Inflammatory macrophage (primary cell): ENCODE data around the gene ABCD2.
"Not testable (repeated sequence)": the region's sequence is repeated elsewhere in the genome, so short reads cannot be mapped to it uniquely, and the experiment has no call there.

Source experiments
- DNase-seq, 2 donors: peaks; one replicate each; pipeline ENCODE4 v3.0.0-alpha.2; 2020 to 2022

Gene ABCD2

DNA sequence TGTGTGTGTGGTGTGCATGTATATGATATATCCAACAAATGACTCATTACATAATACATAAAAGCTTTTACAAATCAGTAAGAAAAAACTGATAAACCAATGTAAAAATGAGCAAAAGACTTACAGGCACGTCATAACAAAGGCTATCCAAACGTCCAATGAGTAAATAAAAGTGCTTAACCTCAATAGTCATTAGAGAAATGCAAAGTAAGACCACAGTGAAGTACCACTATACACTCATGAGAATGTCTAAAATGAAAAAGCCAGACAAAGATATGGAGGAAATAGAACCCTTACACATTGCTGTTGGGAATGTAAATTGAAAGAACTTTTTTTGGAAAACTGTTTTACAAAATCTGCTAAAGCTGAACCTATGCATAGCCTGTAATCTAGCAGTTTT is 7.8 kb downstream of the ABCD2 start:
- DNase-seq: no peak

DNA sequence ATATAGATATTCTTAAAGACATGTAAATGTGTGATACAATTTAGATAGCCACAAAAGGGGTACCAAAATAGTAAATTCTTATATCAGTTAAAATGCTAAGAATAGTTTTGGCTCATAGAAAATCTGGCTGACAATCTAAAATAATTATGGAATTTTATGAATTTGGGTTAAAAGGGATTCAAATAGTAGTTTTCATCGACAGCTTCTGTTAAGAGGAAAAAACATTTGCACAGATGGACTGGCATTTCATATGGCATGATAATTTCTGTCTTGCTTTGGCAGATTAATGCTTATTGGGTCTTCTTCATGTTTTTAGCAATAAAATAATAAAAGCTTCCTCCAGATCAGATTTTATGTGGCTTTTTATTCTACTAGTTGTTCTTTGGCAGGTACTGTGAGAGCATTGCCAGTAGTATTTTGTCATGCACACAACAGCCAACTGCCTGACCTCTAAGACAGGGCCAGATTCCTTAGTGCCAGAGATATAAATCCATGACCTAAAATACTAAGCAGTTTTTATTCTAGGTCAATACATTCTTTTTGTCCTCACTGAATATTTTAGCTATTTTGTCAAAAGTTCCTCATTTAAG is 9.1 kb downstream of the ABCD2 start:
- no peak for DNase-seq

DNA sequence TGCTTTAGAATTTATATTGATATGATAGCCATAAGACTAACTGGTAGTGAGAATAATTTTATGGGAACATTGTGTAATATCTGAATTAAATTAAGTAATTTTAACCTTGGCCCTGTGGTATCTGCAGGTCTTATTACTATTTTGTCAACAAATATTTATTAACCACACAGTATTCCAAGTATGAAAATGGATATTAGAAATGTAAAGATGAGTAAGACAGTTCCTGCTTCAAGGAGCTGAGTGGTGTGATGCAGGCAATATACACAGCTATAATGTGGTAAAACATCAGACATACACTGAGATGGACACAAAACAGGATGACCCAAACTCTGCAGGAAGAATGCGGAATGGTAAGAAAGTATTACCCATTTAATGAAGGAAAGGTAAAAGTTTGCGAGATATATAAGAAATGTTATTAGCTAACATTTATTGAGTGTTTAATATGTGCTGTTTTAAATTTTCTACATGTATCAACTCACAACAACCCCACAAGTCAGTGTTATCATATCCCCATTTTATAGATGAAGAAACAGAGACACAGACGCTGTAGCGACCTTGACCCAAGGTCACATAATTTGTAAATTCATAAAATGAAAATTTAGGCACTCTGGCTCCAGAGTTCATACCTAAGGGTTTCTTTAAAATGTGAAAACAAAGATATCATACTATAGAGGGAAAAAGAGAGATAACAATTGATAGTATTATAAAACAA is 12.7 kb downstream of the ABCD2 start:
- no peak for DNase-seq

DNA sequence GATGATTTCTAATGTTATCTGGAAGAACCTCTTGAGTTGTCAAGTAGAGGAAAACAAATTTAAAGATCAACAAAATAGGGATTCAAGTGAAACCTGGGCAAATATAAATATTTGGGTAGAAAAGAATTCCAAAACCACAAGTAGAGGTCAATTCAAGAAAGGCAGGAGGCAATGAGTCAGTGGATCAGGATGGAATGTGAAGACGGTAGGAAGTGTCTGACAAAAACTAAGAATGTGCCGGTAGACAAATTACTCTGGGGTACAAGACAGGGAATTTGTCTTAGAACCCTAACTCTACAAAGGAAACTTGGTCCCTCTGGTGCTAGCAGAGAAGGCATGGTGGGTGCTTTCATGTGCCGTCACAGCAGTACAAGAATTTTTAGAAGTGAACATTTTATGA is 13.6 kb downstream of the ABCD2 start:
- DNase-seq: no peak

DNA sequence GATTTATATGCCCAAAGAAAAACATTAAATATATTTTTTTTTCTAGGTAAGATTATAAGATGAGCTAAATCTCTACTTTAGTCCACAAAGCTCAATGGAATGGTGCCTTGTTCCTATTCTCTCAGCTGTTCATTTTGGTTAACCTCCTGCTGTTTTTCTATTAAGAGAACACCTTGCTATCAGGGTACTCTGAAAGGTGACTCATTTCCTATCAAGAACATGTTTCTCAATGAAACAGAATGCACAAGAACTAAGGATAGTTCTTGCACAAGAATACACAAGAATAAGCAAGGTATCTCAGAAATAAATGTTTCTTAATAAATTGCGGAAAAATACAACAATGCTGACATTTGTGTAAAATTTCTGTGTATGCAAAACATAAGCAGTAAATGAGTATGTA is 14.1 kb downstream of the ABCD2 start:
- DNase-seq: no peak

DNA sequence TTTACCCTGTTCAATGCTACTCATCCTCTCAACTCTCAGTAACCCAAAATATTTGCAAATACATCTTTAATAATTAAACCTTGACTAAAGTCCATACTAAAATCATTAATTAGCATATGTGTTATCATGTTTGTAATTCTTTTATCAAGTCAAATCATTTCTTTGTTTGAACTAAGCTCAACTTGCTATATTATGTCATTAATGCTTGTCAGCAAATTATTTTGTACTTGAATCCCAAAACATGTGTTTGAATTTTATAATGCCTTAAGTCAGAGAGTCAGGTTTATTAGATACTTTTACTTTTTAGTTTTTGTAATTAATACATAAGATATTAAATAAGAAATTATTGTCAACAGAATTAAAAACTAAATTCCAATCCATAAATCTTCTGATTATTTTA is 16.5 kb downstream of the ABCD2 start:
- no peak for DNase-seq

DNA sequence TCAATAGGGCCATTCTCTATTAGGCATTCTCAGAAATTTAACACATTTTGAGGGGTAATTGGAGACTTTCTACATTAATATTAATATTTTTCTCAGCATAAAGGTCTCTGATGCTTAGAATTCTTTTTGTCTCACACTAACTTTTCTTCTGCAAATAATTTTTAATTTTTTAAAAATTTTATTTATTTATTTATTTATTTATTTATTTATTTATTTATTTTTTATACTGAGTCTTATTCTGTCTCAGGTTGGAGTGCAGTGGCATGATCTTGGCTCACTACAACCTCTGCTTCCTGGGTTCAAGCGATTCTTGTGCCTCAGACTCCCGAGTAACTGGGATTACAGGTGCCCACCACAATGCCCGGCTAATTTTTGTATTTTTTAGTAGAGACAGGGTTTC is 17.7 kb downstream of the ABCD2 start:
- not testable (repeated sequence) for DNase-seq

DNA sequence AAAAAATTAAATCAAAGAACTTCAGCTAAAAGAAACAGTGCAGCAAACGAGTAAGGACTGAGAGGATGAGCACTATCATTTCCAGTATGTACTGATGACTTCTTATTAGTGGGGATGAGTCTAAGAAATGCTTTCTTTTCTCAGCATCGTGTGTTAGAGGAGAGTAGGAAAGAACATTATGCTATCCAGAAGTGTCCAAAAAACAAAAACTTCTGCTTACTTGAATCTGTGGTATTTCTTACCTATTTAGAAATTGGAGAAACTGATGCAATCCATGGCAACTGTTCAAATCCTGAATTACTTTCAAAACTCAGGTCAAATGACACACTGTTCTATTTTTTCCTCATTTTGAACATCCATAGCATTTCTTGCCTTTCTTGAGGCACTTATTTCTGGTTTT is 23.7 kb downstream of the ABCD2 start:
- DNase-seq: no peak

DNA sequence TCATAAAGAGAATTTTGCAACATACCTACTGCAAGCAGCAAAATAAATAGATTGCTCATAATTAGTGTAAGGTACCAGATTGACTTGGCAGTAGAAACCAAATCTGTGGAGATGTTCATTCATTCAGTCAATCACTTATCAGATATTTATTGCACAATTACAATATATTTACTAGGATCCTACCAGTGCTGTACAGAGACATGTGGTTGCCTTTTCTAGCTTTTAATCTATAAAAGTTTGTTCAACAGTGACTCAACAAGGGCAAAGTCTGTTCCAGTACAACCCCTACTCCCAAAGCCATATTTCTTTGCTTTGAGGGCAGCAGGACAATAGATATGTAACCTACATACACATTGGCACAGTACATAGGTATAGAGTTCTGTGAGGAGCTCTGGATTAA is 27.3 kb downstream of the ABCD2 start:
- no peak for DNase-seq

DNA sequence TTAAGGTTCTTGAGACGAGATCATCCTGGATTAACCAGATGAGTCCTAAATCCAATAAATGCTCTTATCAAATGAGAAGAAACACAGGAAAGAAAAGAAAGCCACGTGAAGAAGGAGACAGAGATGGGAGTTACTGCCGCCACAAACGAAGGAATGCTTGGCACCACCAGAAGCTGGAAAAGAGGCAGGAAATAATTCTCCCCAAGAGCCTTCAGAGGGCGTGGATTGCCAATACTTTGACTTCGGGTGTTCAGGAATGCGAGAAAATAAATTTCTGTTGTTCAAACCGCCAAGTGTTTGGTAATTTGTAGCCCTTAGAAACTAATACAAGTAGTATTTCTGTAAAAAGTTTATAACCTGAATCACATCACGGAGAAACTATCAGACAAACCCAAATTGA is 31.3 kb downstream of the ABCD2 start:
- no peak for DNase-seq

DNA sequence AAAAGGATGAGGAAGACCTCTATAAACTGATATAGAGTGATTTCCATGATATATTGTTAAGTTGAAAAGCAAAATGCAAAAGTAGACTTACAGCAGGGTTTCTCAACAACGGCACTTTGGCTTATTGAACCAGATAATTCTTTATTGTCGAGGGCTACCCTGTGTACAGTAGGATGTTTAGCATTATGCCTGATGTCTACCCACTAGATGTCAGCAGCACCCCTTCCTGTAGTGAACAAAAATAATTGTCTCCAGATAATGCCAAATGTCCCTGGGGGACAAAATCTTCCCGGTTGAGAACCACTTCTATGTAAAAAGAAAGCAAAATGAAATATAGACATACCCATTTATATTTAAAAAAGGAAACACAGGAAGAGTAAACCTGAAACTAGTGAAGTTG is 32.4 kb downstream of the ABCD2 start:
- no peak for DNase-seq

DNA sequence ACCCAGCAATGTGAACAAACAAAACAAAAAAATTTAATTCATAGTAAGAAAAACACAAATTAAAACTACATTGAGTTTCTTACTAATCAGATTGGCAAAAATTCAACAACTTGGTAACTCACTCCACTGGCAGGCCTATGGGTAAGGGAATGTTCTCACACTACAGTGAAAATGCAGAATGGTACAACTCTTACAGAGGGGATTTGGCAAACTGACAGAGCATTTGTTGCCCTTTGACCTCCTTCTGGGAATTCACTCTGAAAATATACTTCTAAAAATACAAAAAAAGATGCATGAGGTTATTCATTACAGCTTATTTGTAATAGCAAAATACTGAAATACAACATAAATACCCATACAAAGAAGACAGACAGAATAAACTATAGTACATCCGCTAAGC is 32.8 kb downstream of the ABCD2 start:
- DNase-seq: no peak

DNA sequence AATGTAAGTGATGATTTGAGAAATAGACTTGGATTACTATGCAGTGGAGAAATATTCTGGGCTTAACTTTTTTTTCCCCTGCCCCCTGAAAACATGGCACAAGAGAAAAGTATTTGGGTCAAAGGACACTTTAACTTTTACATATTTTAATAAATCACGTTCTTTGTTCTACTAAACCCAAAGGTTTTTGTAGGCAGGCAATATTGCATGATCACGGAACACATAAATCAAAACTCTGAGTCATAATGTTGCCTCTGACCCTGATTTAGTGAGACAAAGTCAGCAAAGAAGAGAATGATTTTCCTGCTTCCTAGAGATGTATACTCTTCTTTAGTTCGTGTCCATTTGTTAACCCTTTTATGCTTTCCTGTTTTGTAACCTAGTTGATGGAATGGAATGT is 38.0 kb downstream of the ABCD2 start:
- DNase-seq: no peak

DNA sequence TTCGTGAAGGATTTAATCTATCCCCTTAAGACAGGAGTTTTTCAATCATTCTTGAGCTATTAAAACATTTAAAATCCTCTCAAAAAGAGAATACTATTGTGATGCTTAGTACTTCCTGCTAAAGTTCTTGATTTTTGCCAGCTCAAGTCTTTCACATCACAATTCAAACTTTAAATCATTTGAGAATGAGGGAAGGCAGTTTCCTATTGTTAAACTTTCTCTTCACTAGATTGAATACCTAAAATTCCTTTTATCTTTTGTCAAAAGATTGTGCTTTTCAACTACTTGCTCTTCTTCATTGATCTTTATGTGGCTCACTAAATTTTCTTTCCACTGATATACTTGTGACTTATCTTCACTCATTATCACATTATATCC is 44.1 kb downstream of the ABCD2 start:
- DNase-seq: no peak

DNA sequence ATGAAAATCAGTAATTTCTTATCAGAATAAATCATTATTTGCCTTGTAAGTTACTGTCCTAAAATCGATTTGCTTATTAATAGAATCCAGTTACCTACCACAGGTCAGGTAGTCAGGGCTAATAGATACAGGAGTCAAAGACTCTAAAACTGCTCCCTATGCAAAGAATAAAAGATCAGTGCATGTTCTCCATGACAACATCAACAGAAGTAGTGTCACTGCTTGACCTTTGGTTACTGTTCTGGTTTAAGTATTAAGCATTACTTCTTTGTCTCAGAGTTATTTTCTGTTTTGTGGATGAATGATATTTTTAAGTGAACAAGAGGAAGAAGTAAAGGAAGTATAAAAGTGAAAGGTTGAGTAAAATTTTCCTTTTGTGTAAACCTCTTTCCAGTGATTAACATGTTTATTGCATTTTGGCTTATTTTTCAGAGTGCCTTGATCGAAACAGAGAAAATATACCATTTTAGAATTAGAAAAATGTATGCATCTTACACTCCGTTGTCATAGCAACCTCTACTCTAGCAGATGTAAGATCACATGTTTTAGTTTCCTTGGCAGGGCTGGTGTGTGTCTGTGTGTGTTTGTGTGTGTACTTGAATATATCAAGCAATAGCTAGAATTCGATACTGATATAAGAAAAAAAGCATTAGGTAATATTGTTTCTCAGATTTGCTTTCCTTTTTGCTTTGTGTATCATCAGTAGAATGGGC is 44.7 kb downstream of the ABCD2 start:
- DNase-seq: no peak

DNA sequence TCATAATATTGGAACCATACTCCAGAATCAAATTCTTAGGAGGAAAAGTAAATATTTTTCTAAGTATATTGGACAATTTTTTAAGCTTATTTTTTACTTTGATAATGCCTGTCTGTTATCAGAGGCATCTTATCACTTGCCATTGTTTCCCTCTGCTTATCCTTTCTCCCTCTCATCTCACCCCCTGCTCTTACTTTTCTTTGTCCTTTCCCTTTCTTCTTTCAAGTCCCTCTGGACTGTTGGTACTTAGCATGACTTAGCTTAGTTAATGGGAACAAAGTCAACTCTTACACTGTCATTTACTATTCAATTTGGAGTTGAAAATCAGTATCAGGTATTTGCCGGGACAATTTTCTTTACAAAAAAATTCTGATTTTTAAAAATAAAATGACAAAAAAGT is 45.2 kb downstream of the ABCD2 start:
- no peak for DNase-seq

DNA sequence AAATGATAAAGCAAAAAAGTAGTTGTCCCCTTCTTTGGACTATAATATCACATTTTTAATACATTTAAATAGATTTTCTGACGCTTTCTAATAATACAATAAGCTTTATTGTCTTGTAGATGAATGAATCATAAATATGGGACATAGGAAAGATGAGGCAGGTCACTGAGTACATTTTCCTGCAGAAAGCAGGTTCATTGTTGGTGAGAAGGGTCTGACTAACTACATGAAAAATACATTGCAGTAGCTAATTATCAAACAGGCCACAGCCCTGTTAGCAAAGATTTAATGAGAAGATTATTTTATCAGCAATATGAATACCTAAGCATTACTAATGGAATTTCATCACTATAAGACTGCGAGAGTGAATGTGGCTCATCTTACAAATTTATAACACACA is 45.6 kb downstream of the ABCD2 start:
- no peak for DNase-seq

DNA sequence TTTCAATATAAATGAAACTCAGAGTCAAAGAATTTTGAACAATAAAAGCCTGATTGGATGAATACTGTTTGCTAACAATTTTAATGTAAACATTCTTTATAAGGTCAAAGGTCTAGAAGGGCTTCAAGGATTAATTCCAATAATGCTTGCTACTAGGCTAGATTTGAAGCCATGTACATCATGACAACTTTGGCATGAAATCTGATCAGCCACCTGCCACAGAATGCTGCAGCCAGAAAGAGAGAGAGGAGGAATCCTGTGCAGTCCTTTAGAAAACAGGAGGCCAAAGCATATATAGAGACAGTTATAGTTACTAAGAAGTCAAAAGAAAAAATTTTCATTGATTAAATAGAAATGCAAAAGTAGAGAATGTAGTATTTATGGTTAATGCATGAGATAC is 47.1 kb downstream of the ABCD2 start:
- no peak for DNase-seq

DNA sequence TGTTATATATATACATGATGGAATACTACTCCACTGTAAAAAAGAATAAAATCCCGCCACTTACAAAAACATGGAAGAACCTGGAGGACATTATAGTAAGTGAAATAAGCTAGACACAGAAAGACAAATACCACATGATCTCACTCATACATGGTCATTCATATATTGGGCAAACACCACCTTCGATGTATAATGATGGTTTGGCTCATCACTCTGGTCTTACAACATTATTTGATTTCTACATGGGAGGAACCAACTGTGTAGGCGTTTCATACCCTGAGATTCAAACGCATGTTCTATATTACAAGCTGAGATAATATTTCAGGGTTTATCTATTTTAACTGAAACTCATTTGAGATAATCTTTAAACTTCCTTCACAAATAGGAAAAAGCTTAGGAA is 48.3 kb downstream of the ABCD2 start:
- DNase-seq: no peak

DNA sequence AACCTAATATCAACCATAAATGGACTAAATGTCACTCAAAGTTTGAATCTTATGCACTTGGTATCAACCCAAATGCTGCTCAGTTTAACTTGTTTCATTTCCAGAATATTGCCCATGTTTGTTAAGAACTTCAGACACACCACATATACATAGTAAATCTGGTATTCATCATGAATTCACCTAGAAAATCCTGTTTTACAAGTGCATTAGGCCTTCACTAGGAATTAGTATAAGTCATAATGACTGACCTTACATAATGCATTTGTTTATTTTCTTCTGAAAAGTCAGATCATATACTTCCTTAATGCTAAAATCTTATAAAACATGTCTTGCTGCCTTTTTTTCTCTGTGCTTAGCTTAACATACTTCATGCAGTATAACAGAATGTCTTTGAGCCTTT is 66.1 kb downstream of the ABCD2 start:
- no peak for DNase-seq

DNA sequence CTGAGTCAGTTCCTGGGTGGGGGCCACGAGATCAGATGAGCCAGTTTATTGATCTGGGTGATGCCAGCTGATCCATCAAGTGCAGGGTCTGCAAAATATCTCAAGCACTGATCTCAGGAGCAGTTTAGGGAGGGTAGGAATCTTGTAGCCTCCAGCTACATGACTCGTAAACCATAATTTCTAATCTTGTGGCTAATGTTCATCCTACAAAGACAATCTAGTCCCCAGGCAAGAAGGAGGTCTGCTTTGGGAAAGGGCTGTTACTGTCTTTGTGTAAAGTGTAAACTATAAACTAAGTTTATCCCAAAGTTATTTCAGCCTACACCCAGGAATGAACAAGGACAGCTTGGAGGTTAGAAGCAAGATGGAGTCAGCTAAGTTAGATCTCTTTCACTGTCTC is 75.4 kb downstream of the ABCD2 start:
- not testable (repeated sequence) for DNase-seq

DNA sequence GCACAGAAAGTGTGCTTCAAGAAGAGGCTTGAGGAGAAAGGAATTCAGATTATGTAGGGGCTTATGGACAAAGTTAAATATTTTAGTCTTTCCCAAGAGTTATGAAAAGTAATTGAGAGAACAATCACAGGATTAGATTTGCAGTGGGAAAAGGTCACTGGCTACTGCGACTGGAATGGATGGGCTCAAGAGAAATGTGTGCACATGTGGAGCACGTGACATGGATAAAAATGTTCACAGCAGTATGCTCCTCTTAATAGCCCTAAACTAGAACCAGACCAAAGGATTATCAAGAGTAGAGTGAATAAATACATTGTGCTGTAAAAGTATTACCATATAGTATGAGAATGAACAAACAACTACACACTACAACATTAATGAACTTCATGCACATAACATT is 78.1 kb downstream of the ABCD2 start:
- no peak for DNase-seq

DNA sequence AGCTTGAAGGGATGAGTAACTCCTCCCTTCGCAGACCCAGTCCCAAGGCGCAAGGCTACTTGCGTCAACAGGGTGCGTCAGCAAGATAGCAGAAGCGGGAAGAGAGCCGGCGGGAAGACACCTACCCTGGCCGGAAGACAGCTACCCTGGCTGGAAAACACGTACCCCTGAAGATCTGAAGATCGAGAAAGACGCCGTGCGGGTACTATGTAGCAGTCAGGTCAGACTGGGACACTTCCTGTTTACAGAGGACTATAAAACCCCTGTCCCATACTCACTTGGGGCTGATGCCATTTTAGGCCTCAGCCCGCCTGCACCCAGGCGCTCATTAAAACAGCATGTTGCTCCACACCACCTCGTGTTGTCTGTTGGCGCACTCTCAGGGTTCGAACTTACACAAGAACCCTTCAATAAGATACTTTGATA is 80.9 kb downstream of the ABCD2 start:
- DNase-seq: no peak

DNA sequence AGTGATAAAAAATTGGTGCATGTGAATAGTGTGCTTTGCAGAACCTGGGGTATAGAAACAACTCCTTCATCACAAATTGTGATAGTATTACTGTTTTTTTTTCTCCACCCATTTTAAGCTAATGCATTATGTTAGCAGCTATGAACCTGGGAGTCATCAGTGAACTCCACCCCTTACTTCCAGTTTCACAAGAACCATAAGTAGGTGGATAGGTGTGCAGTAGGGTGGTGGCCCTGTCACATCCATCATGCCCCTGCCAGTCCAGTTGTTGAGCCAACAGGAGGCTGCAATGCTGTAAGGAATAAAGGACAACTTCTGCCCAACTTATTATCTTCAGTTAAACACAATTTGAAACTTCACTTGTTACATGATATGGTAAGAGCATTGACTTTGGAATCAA is 85.7 kb downstream of the ABCD2 start:
- DNase-seq: no peak
